ENCODE measurements around the gene SH3D21. TPM values are rescaled to one million over a fixed set of nuclear protein-coding genes. Genes with fewer than 3 reads are reported as not detected.

SH3D21 gene
- total and polyA plus RNA-seq, 2 experiments from 2014 or later = 2.6 to 2.9 TPM

DNA sequence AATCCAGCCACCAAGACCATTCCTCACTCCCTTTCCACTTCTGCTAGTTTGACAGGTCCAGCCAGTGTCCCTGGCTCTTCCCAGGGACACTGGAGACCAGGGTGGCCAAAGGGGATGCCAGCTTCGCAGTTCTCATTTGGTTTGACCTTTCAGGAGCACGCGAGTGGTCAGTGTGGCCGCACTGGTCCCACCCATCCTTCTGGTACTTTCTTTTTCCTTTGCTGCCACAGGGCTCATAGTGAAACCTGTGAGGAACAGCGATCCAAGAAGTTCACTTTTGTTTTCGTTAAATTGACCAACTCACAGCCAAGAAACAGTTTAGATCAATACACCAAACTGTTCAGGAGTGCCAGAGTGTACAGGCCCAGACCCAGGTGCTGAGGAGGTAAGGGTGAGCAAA, 31.7 kb downstream of the SH3D21 start:
- Histone ChIP-seq H3K79me2 (no peaks in the 10 kb centered on the region), H2AFZ (no peak overlapping the region), H3K4me1 (ENCODE audit: insufficient read depth) (no peaks in the 10 kb centered on the region), H3K4me3 (no peak overlapping the region), H3K27me3 (no peaks in the 10 kb centered on the region), H3K9me2 (replicated peaks; ENCODE audit: insufficient read depth) (no peaks in the 10 kb centered on the region), H3K9me3 (ENCODE audit: low read depth) (no peaks in the 10 kb centered on the region), H3K27ac (no peak overlapping the region), H4K20me1 (ENCODE audit: insufficient read depth, poor library complexity, severe bottlenecking) (no peaks in the 10 kb centered on the region), H3K4me2 (no peak overlapping the region), H3K36me3 (replicated peaks; ENCODE audit: insufficient read depth, low read depth) (no peaks in the 10 kb centered on the region)
- whole genome bisulfite sequencing (ENCODE audit: low lambda C conversion rate, missing lambda C conversion rate) = 97% methylated on average over 6 of the region's 6 CpGs
- TF ChIP-seq, protein P1, sequence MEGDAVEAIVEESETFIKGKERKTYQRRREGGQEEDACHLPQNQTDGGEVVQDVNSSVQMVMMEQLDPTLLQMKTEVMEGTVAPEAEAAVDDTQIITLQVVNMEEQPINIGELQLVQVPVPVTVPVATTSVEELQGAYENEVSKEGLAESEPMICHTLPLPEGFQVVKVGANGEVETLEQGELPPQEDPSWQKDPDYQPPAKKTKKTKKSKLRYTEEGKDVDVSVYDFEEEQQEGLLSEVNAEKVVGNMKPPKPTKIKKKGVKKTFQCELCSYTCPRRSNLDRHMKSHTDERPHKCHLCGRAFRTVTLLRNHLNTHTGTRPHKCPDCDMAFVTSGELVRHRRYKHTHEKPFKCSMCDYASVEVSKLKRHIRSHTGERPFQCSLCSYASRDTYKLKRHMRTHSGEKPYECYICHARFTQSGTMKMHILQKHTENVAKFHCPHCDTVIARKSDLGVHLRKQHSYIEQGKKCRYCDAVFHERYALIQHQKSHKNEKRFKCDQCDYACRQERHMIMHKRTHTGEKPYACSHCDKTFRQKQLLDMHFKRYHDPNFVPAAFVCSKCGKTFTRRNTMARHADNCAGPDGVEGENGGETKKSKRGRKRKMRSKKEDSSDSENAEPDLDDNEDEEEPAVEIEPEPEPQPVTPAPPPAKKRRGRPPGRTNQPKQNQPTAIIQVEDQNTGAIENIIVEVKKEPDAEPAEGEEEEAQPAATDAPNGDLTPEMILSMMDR (IDR thresholded peaks at IDR 0.05; ENCODE audit: poor library complexity) = no peak
- DNase-seq (ENCODE audit: low spot score) = no peak

DNA sequence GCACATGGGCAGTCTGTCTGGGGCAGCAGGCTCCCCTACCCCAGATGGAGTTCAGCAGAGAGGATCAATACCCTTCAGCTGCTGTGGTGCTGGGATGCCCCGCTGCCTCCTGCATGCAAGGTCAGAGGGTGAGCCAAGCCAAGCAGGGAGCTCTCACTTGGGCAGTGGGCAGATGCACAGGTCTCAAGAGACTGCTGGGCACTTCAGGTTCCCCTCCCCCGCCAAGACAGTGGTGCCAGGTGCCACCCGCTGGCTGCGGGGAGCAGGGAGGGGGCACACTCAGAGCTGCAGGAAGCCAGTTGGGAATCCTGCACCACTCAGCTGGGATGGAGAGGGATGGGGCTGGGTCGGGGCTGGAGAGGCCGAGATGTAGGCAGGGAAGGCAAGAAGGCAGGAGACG, 33.0 kb downstream of the SH3D21 start:
- TF ChIP-seq EZH2 (IDR thresholded peaks at IDR 0.05; ENCODE audit: borderline replicate concordance) (no peak), EZH2phosphoT487 (IDR thresholded peaks at IDR 0.05; ENCODE audit: low read depth, severe bottlenecking, unreplicated experiment) (no peak)
- TF ChIP-seq, protein P1 (IDR thresholded peaks at IDR 0.05; ENCODE audit: poor library complexity) = no peak
- Histone ChIP-seq H3K4me1 (ENCODE audit: insufficient read depth) (no peaks in the 10 kb centered on the region), H4K20me1 (ENCODE audit: insufficient read depth, poor library complexity, severe bottlenecking) (no peaks in the 10 kb centered on the region), H3K4me2 (no peak overlapping the region), H3K4me3 (no peak overlapping the region), H2AFZ (no peak overlapping the region), H3K79me2 (no peaks in the 10 kb centered on the region), H3K27me3 (no peaks in the 10 kb centered on the region), H3K27ac (no peak overlapping the region), H3K9me2 (replicated peaks; ENCODE audit: insufficient read depth) (no peaks in the 10 kb centered on the region), H3K36me3 (replicated peaks; ENCODE audit: insufficient read depth, low read depth) (no peaks in the 10 kb centered on the region), H3K9me3 (ENCODE audit: low read depth) (no peaks in the 10 kb centered on the region)
- DNase-seq (ENCODE audit: low spot score) = no peak
- 91% methylated on average over 7 of the region's 7 CpGs for WGBS (ENCODE audit: low lambda C conversion rate, missing lambda C conversion rate)

GRCh38 chr1:36339615-36340014, 33.4 kb downstream of the SH3D21 start:
- TF ChIP-seq EZH2phosphoT487 (IDR thresholded peaks at IDR 0.05; ENCODE audit: low read depth, severe bottlenecking, unreplicated experiment) (no peak), EZH2 (IDR thresholded peaks at IDR 0.05; ENCODE audit: borderline replicate concordance) (no peak)
- TF ChIP-seq, protein P1 (IDR thresholded peaks at IDR 0.05; ENCODE audit: poor library complexity) = no peak

More at GRCh38 chr1:36339615-36340014, 33.4 kb downstream of the SH3D21 start:
- Histone ChIP-seq H3K79me2 (no peaks in the 10 kb centered on the region), H3K27ac (no peak overlapping the region), H3K36me3 (replicated peaks; ENCODE audit: insufficient read depth, low read depth) (no peaks in the 10 kb centered on the region), H2AFZ (no peak overlapping the region), H3K9me3 (ENCODE audit: low read depth) (no peaks in the 10 kb centered on the region), H3K4me3 (no peak overlapping the region), H3K4me1 (ENCODE audit: insufficient read depth) (no peaks in the 10 kb centered on the region), H3K27me3 (no peaks in the 10 kb centered on the region), H3K4me2 (no peak overlapping the region), H4K20me1 (ENCODE audit: insufficient read depth, poor library complexity, severe bottlenecking) (no peaks in the 10 kb centered on the region), H3K9me2 (replicated peaks; ENCODE audit: insufficient read depth) (no peaks in the 10 kb centered on the region)
- WGBS (ENCODE audit: low lambda C conversion rate, missing lambda C conversion rate) = 90% methylated on average over 9 of the region's 9 CpGs
- no peak for DNase-seq (ENCODE audit: low spot score)

All from hepatocyte (in vitro differentiated cells).